OCI-LY1 (cell line): ENCODE data around the gene RPS6KA2.

Experiments
- H2AFZ ChIP-seq: fragments of 200-600 bp; sonication (generic), shearing (Covaris generic); 2 replicates; pipeline ENCODE4 v1.6.0; 2014; ENCODE audit warnings: antibody characterized with exemption, mild to moderate bottlenecking, low read length
- H3F3A ChIP-seq: fragments of 200-600 bp; sonication (generic), shearing (Covaris generic); 2 replicates; pipeline ENCODE4 v1.6.0; 2014; ENCODE audit warnings: mild to moderate bottlenecking, antibody characterized with exemption, low read length, moderate library complexity; ENCODE audit not compliant: insufficient read depth
- H3K27ac ChIP-seq: fragments of 200-600 bp; sonication (generic); 2 replicates; pipeline ENCODE4 v1.5.1; 2014; ENCODE audit warnings: low read length, mixed run types, mild to moderate bottlenecking, low read depth; ENCODE audit not compliant: poor library complexity, severe bottlenecking
- H3K27me3 ChIP-seq: fragments of 200-600 bp; sonication (generic); 2 replicates; pipeline ENCODE4 v1.6.0; 2014; ENCODE audit warnings: antibody characterized with exemption, mild to moderate bottlenecking, low read length, moderate library complexity; ENCODE audit not compliant: insufficient read depth
- H3K36me3 ChIP-seq: fragments of 200-600 bp; sonication (generic); 2 replicates; pipeline ENCODE4 v1.6.1; 2014; ENCODE audit warnings: mild to moderate bottlenecking, antibody characterized with exemption, low read length, moderate library complexity, mixed read lengths; ENCODE audit not compliant: insufficient read depth
- H3K4me1 ChIP-seq: fragments of 200-600 bp; sonication (generic); 2 replicates; pipeline ENCODE4 v1.5.1; 2014; ENCODE audit warnings: mild to moderate bottlenecking, low read length, moderate library complexity; ENCODE audit not compliant: insufficient read depth, severe bottlenecking
- H3K4me2 ChIP-seq: fragments of 200-600 bp; sonication (generic), shearing (Covaris generic); 2 replicates; pipeline ENCODE4 v1.6.1; 2014; ENCODE audit warnings: low read length
- H3K4me3 ChIP-seq: fragments of 200-600 bp; sonication (generic); 2 replicates; pipeline ENCODE4 v1.5.1; 2014; ENCODE audit warnings: low read length, low read depth, mild to moderate bottlenecking, mixed read lengths; ENCODE audit not compliant: poor library complexity, severe bottlenecking
- H3K79me2 ChIP-seq: fragments of 200-600 bp; shearing (Covaris generic); 2 replicates; pipeline ENCODE4 v1.6.1; 2016; ENCODE audit warnings: mixed run types, low read length, mixed read lengths; ENCODE audit not compliant: insufficient read depth
- H3K9ac ChIP-seq: fragments of 200-600 bp; sonication (generic), shearing (Covaris generic); 2 replicates; pipeline ENCODE4 v1.6.1; 2014; ENCODE audit warnings: mild to moderate bottlenecking, low read length, mixed read lengths
- H3K9me2 ChIP-seq: fragments of 200-600 bp; sonication (generic), shearing (Covaris generic); 2 replicates; pipeline ENCODE4 v1.6.1; 2014; ENCODE audit warnings: low read depth, mild to moderate bottlenecking, low read length, mixed read lengths
- H3K9me3 ChIP-seq: fragments of 200-600 bp; shearing (Covaris generic); 2 replicates; pipeline ENCODE4 v1.6.1; 2014; ENCODE audit warnings: low read length, mixed read lengths
- H4K20me1 ChIP-seq: fragments of 200-600 bp; sonication (generic), shearing (Covaris generic); 2 replicates; pipeline ENCODE4 v1.6.0; 2016; ENCODE audit warnings: mild to moderate bottlenecking, low read length; ENCODE audit not compliant: insufficient read depth
- CTCF ChIP-seq: fragments of 200-600 bp; sonication (generic), shearing (Covaris generic); IDR thresholded peaks from 2 replicates; pipeline ENCODE4 v1.5.1; 2017; ENCODE audit warnings: mild to moderate bottlenecking, antibody characterized with exemption, low read length, moderate library complexity, mixed read lengths
- EZH2 ChIP-seq: fragments of 200-600 bp; sonication (generic), shearing (Covaris generic); IDR thresholded peaks from 2 replicates; pipeline ENCODE4 v1.8.0; 2017; ENCODE audit warnings: borderline replicate concordance, mixed run types, mild to moderate bottlenecking, antibody characterized with exemption, low read length, moderate library complexity, mixed read lengths

RPS6KA2 gene

DNA sequence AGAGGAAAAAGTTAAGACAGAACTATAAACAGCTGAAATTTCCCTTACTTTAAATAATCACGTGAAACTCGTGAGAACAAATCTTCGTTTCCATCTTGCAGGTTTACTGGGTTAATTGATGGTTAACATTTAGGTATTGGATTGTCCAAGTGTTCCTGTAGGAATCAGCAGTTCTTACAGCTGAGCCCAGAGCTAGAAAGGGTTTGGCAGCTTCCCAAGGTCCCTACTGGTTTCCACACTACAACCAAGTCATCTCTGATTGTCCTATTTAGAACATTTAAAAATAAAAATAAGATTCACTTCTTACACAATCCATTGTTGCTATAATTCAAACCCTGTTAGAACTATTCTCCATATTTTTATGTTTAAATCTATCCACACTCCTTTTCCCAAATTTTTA lies 260.1 kb downstream of the RPS6KA2 start:
- H3K27ac ChIP-seq: no peak overlapping the region
- H3K4me1 ChIP-seq: no peaks in the 10 kb centered on the region
- H3K79me2 ChIP-seq: no peaks in the 10 kb centered on the region
- H3K27me3 ChIP-seq: no peaks in the 10 kb centered on the region
- H3K36me3 ChIP-seq: 0 out of 2 replicates have a peak, but pooled peaks cover 3% of the 10 kb centered on the region
- H3K9me2 ChIP-seq: no peaks in the 10 kb centered on the region
- H2AFZ ChIP-seq: no peak overlapping the region
- H3F3A ChIP-seq: no peaks in the 10 kb centered on the region
- H3K9me3 ChIP-seq: no peaks in the 10 kb centered on the region
- no peaks in the 10 kb centered on the region for H4K20me1 ChIP-seq
- no peak overlapping the region for H3K4me2 ChIP-seq
- no peak overlapping the region for H3K9ac ChIP-seq
- TF ChIP-seq EZH2: no peak
- no peak for TF ChIP-seq CTCF
- no peak overlapping the region for H3K4me3 ChIP-seq

GRCh38 chr6:166365806-166366205 lies 261.2 kb downstream of the RPS6KA2 start:
- Histone ChIP-seq H3K4me1 (no peaks in the 10 kb centered on the region), H4K20me1 (no peaks in the 10 kb centered on the region), H3K27me3 (no peaks in the 10 kb centered on the region), H3K9me3 (no peaks in the 10 kb centered on the region), H3K27ac (no peak overlapping the region), H3K36me3 (0 out of 2 replicates have a peak, but pooled peaks cover 3% of the 10 kb centered on the region), H3K79me2 (no peaks in the 10 kb centered on the region), H2AFZ (no peak overlapping the region), H3K4me2 (no peak overlapping the region), H3K4me3 (no peak overlapping the region), H3K9ac (no peak overlapping the region), H3K9me2 (no peaks in the 10 kb centered on the region), H3F3A (no peaks in the 10 kb centered on the region)
- TF ChIP-seq EZH2 (no peak), CTCF (no peak)

- Histone ChIP-seq H3K27ac (no peak overlapping the region), H3K9me2 (no peaks in the 10 kb centered on the region), H3K79me2 (no peaks in the 10 kb centered on the region), H2AFZ (no peak overlapping the region), H3K4me1 (no peaks in the 10 kb centered on the region), H3K4me3 (no peak overlapping the region), H4K20me1 (no peaks in the 10 kb centered on the region), H3K4me2 (no peak overlapping the region), H3K36me3 (0 out of 2 replicates have a peak, but pooled peaks cover 3% of the 10 kb centered on the region), H3K9ac (no peak overlapping the region), H3K9me3 (no peaks in the 10 kb centered on the region), H3F3A (no peaks in the 10 kb centered on the region), H3K27me3 (no peaks in the 10 kb centered on the region)
- TF ChIP-seq CTCF (no peak), EZH2 (no peak)
Measured at GRCh38 chr6:166365221-166365620, 261.8 kb downstream of the RPS6KA2 start.
